Astrocyte of the spinal cord (primary cell): ENCODE results near the gene CASS4.

Experiments
- DNase-seq: peaks from one replicate; pipeline ENCODE4 v3.0.0; 2011; ENCODE audit warnings: low read depth, low spot score
- H3K4me3 ChIP-seq: 2 replicates; pipeline ENCODE4 v1.5.1; 2011; ENCODE audit warnings: low read depth, mild to moderate bottlenecking, low read length, moderate library complexity
- in situ Hi-C: cut with HindIII; loops from 2 replicates; pipeline ENCODE4 v1.10.0; 2017; ENCODE audit warnings: low sequenced_read_pairs
- TF ChIP-seq, protein P1 (sequence below): IDR thresholded peaks from 2 replicates; pipeline ENCODE4 v1.5.1; 2012; ENCODE audit warnings: low read depth, mild to moderate bottlenecking, low read length, inconsistent platforms

Gene CASS4

DNA sequence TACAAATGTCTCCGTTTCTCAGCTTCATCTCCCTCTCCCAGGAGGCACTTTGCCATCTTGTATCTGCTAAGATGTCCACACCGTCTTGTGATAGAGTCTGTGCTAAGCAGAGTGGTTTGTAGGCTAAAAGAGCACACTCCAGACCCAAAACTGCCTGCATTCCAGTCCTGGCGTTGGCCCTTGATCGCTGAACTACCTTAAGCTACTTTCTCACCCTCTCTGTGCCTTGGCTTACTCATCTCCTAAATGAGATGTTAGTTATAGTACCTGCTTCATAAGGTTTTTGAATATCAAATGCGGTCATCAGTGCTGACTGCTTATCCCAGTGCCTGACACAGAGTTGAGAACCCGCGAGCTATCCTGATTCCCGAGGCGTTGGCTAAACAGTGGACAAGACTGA, 14.0 kb downstream of the CASS4 start:
- in situ Hi-C loops: no loop called here
- no peak overlapping the region for H3K4me3 ChIP-seq
- DNase-seq: no peak
- TF ChIP-seq, protein P1, sequence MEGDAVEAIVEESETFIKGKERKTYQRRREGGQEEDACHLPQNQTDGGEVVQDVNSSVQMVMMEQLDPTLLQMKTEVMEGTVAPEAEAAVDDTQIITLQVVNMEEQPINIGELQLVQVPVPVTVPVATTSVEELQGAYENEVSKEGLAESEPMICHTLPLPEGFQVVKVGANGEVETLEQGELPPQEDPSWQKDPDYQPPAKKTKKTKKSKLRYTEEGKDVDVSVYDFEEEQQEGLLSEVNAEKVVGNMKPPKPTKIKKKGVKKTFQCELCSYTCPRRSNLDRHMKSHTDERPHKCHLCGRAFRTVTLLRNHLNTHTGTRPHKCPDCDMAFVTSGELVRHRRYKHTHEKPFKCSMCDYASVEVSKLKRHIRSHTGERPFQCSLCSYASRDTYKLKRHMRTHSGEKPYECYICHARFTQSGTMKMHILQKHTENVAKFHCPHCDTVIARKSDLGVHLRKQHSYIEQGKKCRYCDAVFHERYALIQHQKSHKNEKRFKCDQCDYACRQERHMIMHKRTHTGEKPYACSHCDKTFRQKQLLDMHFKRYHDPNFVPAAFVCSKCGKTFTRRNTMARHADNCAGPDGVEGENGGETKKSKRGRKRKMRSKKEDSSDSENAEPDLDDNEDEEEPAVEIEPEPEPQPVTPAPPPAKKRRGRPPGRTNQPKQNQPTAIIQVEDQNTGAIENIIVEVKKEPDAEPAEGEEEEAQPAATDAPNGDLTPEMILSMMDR: no peak

DNA sequence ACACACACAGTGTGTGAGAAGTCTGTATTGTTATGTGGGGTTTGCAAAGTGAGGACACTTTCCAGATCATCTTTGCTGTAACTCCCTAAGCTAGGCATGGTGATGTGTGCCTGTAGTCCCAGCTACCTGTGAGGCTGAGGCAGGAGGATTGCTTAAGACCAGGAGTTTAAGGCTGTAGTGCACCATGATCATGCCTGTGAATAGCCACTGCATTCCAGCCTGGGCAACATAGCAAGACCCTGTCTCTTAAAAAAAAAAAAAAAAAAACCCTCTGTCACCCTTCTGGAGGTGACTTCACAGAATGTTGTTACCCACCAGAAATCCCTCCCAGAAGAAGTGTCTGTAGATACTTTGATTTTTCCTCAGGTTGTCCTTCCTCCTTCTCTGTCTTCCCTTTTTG, 14.9 kb downstream of the CASS4 start:
- in situ Hi-C loops: no loop called here
- no peak for DNase-seq
- H3K4me3 ChIP-seq: no peak overlapping the region
- TF ChIP-seq, protein P1: no peak

DNA sequence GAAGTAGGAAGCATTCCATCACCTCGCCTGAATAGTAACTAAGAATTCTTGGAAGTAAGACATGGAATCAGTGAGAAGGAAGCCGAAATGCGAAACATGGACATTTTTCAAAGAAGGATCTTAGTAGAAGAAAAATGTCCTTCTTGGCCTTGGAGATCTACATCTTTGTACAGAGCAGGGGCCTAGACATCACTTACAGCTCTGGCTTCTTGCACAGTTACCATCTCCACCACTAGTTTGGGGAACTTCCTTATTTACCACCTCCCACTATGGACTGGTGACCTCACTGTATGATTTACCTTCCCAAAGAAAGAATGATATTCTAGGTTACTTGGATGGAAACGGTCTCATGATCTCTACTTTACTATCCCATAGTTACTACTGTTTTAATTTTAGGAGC, 15.7 kb downstream of the CASS4 start:
- in situ Hi-C loops: no loop called here
- no peak for DNase-seq
- TF ChIP-seq, protein P1: no peak

DNA sequence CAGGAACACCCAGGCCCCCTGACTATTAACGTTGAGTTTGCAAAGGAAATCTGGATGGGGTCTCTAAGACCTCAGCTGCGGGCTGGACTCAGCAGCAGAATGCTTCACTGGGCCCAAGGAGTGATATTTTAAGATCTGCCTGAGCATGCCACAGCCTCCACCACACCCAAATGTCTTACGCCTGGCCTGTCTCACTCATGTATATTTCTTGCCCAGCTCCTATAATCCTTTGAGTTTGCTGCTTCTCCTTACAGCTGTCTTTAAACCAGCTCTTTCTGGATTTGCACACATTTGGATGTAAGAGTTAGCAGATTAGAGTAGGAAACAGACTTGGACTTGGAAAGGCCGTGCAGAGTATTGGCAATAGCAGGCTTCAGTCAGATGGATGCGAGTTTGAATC, 16.4 kb downstream of the CASS4 start:
- DNase-seq: no peak
- no peak overlapping the region for H3K4me3 ChIP-seq
- TF ChIP-seq, protein P1: no peak

More for the DNA sequence above, 15.7 kb downstream of the CASS4 start:
- no peak overlapping the region for H3K4me3 ChIP-seq

DNA sequence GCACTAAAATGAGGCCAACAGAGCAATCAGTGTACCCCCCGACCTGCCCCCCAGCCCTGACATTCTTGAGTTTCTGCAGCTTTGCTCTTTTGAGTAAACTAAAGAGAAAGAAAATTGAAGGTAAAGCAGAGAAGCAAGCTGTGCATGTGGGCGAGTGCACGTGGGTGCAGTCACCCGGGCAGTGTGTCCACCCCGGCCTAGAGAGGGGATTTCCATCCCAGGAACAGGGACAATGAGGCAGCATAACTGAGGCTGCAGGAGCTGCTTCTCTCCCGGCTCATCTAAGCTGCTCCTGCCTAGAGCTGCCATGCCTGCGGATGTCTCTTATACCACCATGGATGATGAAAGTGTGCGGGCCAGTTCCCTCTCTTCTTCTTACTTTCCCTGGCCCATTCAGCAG, 16.8 kb downstream of the CASS4 start:
- H3K4me3 ChIP-seq: no peak overlapping the region
- TF ChIP-seq, protein P1: no peak
- in situ Hi-C loops: no loop called here
- DNase-seq: no peak

More for the DNA sequence above, 16.4 kb downstream of the CASS4 start:
- in situ Hi-C loops: no loop called here

DNA sequence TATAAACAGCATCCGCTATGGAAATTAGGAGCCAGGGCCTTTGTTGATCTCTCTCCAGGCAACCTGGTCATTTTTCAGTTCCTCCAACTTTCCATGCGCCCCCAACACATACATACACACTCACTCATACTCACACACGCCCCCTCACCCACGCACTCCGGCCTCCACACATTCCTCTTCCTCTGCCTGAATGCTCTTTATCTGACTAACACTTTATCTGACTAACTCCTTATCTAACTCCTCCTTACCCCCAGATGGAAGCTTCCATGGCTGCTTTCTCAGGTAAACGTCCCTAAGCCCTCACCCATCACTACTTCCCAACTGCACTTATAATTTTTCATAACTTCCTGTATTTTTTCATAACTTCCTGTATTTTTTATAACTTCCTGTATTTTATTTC, 17.4 kb downstream of the CASS4 start:
- DNase-seq: peak; percentile 67
- no peak overlapping the region for H3K4me3 ChIP-seq
- in situ Hi-C loops: no loop called here
- TF ChIP-seq, protein P1: no peak

DNA sequence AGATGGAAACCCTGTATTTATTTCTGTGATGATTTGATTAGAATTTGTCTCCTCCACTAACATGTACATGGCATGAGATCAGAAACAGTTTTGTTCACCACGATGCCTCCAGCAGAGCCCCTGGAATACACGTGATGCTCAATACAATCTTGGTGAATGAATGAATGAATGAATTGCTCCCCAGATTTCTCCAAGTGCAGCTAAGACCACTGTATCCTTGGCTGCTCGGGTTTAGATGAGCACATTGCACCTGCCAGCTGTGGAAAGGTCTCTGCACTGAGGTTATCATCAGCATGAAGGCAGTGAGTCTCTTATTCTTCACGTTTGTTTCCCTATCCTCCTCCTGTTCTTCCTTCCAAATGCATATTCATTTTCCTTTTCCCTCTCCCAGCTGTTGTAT, 17.9 kb downstream of the CASS4 start:
- in situ Hi-C loops: no loop called here
- TF ChIP-seq, protein P1: no peak
- no peak for DNase-seq
- no peak overlapping the region for H3K4me3 ChIP-seq
